GM18505 (cell line): ENCODE data around the gene TRMT10A.

Experiments used
- ATAC-seq: cut with Tn5 transposase; IDR thresholded peaks from one replicate; pipeline ENCODE4 v1.9.1; 2021; ENCODE audit not compliant: unreplicated experiment
- POLR2A ChIP-seq: IDR thresholded peaks from 4 replicates; pipeline ENCODE4 v1.6.1; 2011; ENCODE audit warnings: borderline replicate concordance; ENCODE audit not compliant: insufficient read depth, insufficient read length; ENCODE audit errors: extremely low read depth

The TRMT10A gene, protein sequence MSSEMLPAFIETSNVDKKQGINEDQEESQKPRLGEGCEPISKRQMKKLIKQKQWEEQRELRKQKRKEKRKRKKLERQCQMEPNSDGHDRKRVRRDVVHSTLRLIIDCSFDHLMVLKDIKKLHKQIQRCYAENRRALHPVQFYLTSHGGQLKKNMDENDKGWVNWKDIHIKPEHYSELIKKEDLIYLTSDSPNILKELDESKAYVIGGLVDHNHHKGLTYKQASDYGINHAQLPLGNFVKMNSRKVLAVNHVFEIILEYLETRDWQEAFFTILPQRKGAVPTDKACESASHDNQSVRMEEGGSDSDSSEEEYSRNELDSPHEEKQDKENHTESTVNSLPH

GRCh38 chr4:99563310-99564186 is at the start of gene TRMT10A:
TRMT10A (minus strand) TSS chr4:99564039; CDS start chr4:99559338, 4,701 bp downstream.
- peak; percentile 95 for ATAC-seq
- TF ChIP-seq POLR2A, result peak; percentile 82

- no peak for TF ChIP-seq POLR2A
- no peak for ATAC-seq
These were observed 48.9 kb upstream of the TRMT10A start for GRCh38 chr4:99612704-99613103.

DNA sequence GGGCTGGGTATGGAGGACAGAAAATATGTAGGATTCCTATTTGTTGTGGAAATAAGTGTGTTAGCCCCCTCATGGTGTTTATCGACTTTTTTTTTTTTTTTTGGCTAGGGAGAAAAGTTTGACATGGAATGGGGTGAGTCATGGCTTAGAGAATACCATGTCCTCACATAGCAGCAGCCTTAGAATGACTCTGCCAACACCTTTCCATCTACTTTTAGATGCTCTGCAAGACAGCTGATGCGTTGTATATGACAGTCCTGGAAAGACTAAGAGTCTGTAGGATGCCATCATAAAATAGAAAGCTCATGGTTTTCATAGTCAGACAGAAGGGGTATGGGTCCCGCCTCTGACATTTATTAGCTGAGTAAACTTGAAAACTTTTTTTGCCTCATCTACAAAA is 48.4 kb upstream of the TRMT10A start:
- ATAC-seq, result no peak
- no peak for TF ChIP-seq POLR2A

DNA sequence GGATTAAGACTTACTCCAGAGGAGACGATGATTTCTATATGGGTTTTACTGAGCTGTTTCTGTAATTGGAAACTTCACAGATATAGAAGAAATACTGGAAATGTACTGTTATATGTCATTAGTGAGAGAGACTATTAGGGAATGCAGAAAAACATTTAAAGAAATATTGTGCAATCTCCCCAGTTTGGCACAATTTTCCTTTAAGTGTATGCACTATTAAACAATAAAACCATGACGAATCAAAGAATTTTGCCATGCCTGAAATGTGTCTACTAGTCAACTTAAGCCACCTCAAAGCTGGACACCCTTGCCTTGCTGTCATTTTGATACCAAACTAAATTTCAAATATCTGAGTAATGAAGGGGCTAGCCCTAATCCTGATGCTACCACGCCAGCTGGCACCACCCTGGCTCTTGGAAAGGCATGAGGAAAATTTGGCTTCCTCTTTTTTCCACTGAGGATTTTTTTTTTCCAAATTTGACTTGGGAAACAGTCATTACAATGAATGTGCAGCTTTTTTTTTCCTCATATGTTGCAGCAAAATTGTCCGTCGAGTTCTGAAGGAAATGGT is 46.9 kb upstream of the TRMT10A start:
- ATAC-seq, result no peak
- TF ChIP-seq POLR2A, result no peak

GRCh38 chr4:99608417-99608816 is 44.6 kb upstream of the TRMT10A start:
- ATAC-seq, result no peak
- no peak for TF ChIP-seq POLR2A

DNA sequence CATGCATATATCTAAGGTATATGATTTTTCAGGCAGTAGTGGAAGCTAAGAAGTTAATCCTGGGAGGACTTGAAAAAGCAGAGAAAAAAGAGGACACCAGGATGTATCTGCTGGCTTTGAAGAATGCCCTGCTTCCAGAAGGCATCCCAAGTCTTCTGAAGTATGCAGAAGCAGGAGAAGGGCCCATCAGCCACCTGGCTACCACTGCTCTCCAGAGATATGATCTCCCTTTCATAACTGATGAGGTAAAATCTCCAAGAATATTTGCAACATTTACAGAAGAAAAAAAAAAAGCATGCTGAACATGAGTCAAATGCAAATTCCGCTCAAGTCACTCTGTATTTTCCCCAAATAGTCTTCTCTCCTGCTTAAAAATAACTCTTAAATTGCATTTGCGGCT is 42.9 kb upstream of the TRMT10A start:
- no peak for TF ChIP-seq POLR2A
- ATAC-seq, result no peak

DNA sequence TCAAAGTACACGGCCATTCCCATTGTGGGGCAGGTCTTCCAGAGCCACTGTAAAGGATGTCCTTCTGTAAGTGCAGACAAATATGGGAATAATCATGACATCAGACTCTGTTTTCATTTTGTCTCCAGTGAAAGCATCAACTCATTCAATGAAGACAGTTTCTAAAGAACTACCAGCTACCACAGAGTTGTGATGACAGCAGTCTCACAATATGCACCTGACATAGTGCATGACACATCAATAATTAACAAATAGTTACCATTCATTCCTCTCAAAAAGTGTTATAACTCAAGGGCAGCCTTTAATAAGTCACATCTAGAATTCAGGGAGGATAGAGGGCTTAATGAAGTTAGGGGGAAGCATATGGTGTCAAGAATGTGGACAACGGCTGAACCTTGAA is 31.0 kb upstream of the TRMT10A start:
- TF ChIP-seq POLR2A, result no peak
- no peak for ATAC-seq

- peak; percentile 71 for ATAC-seq
- no peak for TF ChIP-seq POLR2A
These were observed 30.2 kb upstream of the TRMT10A start for GRCh38 chr4:99593781-99594641.

- no peak for TF ChIP-seq POLR2A
- ATAC-seq, result no peak
These were observed 27.9 kb upstream of the TRMT10A start for GRCh38 chr4:99591757-99592156.

DNA sequence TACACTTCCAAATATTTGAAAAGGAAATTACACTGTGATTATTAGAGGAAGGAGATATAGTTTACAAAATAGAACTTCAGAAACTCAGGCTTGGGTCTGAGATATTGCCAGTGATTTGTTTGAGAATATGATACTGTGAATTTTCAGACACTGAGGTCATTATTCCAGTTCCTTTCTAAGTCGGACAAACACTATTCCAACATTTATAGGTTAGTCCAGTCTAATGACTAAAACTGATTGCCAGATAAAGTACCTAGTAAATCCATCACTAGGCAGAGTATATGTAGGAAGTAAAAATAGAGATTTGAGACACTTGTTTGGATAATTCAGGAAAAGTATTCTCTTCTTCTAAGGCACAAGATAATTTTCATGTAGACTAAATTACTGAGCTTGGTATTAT is 24.0 kb upstream of the TRMT10A start:
- no peak for TF ChIP-seq POLR2A
- ATAC-seq, result no peak

DNA sequence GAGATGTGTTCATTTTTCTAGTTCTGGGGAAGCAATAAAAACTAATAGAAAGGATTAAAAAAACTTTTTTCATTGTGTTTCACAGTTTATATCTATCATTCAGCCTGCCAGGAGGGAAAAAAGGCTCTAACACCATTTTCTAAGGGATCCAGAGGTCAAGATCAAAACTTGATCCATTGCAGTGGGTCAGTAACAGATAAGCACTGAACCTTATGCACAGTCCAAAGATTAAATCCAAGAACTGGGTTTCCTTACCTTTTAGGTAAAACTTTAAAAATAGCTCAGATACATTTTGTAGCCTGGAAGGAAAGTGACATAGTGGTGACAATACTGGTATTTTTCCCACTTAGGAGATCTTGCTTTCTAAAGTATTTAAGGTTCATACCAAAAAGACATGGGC is 23.5 kb upstream of the TRMT10A start:
- no peak for ATAC-seq
- no peak for TF ChIP-seq POLR2A

DNA sequence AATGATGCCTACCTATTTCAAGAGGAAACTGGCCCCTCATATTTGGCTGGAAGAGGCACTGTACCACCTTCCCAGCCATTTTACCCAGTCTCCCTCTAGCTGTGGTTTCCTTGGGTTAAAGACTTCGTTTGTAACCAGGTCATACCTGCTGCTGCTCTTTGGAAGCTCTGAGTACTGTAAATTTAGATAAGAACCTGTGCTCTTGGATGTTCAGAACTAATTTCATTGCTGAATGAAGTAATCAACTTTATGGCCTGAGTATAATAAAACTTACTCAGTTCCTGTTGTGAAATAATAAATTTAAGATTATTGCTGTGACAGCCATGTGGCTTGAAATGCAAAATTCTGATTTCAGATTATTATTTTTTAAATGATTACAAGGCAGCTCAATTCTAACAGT is 23.0 kb upstream of the TRMT10A start:
- no peak for ATAC-seq
- TF ChIP-seq POLR2A, result no peak

DNA sequence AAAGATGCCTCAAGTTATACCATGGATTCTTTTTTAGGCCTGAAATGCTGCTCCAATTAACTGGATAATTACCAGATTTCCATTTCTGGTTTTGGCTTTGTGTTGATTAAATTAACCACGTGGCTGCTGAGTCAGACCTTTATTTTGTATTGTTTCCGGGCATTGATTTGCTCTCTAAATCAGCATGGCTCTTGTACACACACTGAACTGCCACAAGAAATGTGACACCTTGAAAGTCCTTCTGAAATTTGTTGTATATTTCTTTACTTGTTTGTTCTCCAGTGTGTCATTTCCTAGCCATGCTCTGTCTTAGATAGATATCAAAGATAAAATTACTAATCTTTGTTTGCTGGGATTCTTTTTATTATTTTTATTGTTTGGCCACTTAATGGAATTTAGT is 22.5 kb upstream of the TRMT10A start:
- no peak for ATAC-seq

More for the DNA sequence above, 22.5 kb upstream of the TRMT10A start:
- TF ChIP-seq POLR2A, result no peak
